Stimulated activated CD8-positive, alpha-beta memory T cell treated with anti-CD3 and anti-CD28 coated beads, Interleukin-15, amount 100 ng/mL, for 48 hours (primary cell): ENCODE measurements around the gene XIRP1.
"Not testable (repeated sequence)": the region's sequence is repeated elsewhere in the genome, so short reads cannot be mapped to it uniquely, and the experiment has no call there.

Experiments used
- DNase-seq, 2 donors: peaks; one replicate each; pipeline ENCODE4 v3.0.0-alpha.2; 2020; ENCODE audit warnings: low read depth in 2 of 2

Gene XIRP1

GRCh38 chr3:39185326-39185958 is 7.0 kb downstream of the XIRP1 start:
- DNase-seq, result no peak

GRCh38 chr3:39184968-39185285 is 7.5 kb downstream of the XIRP1 start:
- DNase-seq, result no peak

GRCh38 chr3:39184081-39184967 is 8.1 kb downstream of the XIRP1 start:
- no peak for DNase-seq

- no peak for DNase-seq
Measured at GRCh38 chr3:39183211-39184080, 8.9 kb downstream of the XIRP1 start.

GRCh38 chr3:39181408-39182335 is 10.7 kb downstream of the XIRP1 start:
- DNase-seq, result no peak

DNA sequence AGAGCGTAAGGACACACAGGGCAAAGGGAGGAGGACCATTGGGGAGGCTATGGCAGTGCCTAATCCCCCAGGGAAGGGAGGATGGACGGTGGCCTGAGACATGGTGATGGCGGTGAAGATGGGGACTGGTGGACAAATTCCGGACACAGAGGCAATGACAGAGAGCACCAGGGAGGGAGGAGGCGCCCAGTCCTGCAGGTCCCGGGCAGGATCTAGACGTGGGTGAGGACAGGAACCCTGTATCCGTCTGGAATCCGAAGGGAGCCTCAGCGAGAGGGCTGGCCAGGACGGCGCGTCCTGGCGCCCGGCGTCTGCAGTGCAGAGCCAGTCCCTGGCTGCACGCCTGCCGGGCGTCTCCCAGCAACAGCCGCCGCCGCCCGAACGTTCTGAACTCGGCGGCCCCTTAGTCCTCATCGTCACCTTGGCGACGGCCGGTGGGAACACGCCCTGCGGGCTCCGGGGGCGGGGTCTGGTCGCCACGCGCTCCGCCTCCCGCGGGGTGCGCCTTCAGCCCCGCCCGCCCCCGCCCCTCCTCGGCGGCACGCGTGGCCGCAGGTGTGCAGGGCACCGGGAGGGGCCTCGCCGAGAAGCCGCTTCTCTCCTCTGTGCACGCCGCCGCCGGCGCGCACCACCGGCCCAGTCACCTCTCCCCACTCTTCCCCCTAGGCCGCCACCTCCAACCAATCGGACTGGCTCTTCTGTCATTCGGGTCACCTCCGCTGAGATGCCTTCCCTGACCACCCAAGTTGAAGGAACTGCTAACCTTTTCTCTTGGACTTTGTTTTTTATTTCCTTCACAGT is 11.6 kb downstream of the XIRP1 start:
- DNase-seq, result peak; percentile 84 to 87

DNA sequence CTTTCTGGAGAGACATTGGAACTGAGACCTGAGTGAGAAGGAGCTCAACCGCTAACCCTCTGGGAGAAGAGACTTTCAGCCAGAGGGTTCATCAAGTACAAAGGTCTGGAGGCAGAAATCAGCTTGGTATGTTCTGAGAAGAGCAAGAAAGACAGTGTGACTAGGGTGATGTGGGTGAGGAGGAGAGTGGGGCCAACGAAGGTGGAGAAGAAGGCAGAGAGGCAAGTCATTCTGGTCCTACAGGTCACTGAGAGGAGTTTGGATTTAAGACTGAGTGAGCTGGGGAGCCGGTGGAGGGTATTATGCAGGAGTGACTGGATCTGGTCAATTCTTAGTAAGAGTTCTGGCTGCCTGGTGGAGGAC is 12.2 kb downstream of the XIRP1 start:
- DNase-seq, result no peak

DNA sequence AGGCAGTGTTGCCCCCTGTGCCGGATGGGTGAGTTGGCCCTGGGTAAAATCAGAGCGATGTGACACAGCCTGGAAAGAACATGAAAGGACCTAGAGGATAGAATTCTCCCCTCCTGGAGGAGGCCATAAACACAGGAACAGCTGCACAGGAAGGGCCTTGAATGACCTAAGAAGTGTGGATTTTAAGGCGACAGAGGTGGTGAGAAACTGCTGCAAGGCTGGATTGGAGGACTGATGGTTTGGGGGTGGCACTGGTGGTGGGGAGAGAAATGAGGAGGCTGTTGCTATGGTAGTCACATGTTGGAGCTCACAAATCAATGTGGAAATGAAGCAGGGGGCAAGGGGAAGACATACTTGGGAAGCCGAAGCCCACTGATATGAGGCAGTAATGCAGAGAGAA is 13.8 kb downstream of the XIRP1 start:
- no peak for DNase-seq

DNA sequence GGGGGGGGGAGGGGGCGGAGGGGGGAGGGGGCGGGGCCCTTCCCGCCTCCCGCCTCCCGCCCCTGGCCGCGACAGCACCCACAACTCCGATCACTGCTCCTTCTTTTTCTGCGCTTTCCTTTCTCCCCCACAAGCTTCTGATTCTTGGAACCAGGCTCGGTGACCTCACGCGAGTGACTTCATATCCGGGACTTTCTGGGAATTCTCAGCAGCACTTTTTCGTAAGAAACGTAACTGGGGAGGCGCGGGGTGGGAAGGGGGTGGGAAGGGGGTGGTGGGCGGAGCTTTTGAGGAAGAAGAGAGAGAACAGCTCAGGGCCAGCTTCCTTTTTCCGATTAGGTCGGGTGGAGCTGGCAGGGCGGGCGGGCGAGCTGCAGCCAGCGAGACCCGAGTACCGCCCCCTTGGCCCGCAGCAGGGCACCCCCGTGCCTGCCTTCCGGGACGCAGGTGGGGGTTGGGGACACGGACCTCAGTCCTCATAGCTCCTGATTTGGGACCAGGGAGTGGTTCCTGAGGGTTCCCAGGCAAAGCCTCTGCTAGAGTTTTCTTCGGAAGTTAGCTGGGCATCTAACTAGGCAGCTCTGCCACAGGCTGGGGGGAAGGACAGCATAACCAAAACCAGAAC is 14.6 kb downstream of the XIRP1 start:
- DNase-seq, result peak; percentile 69 to 76

- DNase-seq, result no peak
Measured at GRCh38 chr3:39176025-39176714, 16.2 kb downstream of the XIRP1 start.

GRCh38 chr3:39173318-39174125 is 18.9 kb downstream of the XIRP1 start:
- DNase-seq, result no peak

DNA sequence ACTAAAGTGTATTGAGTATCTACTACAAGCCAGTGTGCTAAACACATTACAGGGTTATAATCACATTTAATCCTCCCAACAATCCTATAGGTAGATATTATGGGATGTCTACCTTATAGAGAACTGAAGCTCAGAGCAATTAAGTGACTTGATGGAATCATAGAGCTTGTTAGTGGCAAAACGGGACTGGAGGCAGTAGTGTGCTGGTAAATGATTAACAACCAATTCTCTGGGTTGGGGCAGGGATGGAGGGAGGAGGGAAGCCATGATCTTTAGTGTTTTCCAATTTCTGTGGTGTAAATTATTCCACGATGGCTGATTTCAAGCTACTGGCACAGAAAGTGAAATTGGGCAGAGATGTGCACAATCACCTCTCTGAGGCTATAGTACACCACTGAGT is 20.5 kb downstream of the XIRP1 start:
- DNase-seq, result no peak

- not testable (repeated sequence) for DNase-seq
Measured at GRCh38 chr3:39170877-39171276, 21.5 kb downstream of the XIRP1 start.

DNA sequence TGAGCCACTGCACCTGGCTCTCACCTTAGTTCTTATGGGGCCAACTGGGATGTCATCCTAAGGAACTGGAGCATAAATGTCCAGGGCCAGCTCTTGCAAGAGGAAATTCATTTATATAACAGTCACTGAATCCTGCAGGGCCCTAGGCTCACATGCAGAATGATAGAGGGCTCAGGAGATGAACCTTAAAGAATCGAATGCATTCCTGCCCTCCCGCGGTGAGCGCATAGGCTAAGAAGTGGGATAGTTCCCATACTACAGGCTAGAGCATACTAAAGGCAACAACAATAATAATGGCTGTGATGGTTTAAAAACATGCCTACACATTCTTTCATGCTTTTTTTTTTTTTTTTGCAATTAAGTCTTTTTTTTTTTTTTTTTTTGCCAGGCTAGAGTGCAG is 21.9 kb downstream of the XIRP1 start:
- no peak for DNase-seq

DNA sequence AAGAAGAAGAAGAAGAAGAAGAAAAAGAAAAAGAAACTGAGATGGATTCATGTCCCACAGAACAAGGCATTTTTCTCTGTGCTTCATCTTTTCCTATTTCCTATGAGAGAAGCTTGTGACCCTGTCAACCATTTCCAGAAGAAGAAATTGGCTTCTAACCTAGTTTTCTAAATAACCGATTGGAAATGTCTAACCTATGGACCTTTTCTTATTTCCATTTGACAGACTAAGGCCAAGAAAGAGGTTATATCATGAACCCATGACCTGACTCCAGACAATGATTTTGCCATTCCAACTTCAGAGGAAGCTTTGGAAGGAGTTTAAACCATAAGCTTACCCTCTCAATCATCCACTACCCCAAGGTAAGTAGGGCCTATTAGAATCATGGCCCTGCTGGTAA is 22.7 kb downstream of the XIRP1 start:
- DNase-seq, result no peak

DNA sequence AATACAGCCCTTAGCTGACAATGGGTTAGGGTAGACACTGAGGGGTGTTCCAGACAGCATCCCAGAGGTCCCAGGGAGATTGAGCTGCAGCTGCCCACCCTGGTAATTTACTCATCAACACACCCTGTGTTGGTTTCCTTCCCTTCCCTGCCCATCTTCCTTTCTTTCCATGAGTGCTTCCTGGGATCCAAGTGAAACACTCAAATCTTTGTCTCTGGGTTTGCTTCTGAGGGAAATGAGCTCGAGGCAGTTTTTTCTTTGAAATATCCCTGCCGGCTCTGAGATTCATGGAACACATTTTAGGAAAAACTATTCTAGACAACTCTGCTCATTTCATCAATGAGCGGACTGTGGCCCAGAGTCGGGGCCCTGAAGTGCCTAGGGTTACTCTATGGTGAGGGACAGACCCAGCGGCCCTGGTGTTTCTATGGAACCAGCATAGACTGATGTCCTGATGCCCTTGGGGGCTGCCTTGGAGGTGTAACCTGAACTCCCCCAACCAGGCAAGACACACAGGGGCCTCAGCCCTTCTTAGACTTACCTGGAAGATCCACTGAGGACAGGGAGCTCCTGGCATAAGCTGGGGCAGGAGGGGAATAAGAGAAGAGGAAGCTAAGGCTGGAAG is 24.1 kb downstream of the XIRP1 start:
- no peak for DNase-seq

- DNase-seq, result no peak
Measured at GRCh38 chr3:39166932-39167532, 25.4 kb downstream of the XIRP1 start.
